Vagina (tissue), 2 donors: Measurements from ENCODE around the gene MGLL. TPM values are rescaled to one million over a fixed set of nuclear protein-coding genes. Genes with fewer than 3 reads are reported as not detected.

Experiments used
- DNase-seq, 2 donors: peaks; one replicate each; pipeline ENCODE4 v3.0.0-alpha.2; 2017; ENCODE audit errors: extremely low spot score in 2 of 2
- H3K27ac ChIP-seq: fragments of 200-600 bp; sonication (generic); one replicate; pipeline ENCODE4 v1.5.1; 2019
- H3K27me3 ChIP-seq: fragments of 200-600 bp; sonication (generic); one replicate; pipeline ENCODE4 v1.5.1; 2019
- H3K36me3 ChIP-seq, 2 donors: fragments of 200-600 bp; sonication (generic); one replicate each; pipeline ENCODE4 v1.5.1; 2017 to 2019
- H3K4me1 ChIP-seq: fragments of 200-600 bp; sonication (generic); one replicate; pipeline ENCODE4 v1.5.1; 2019
- H3K4me3 ChIP-seq, 2 donors: fragments of 200-600 bp; sonication (generic); 1 replicate in 1 of 2; 2 replicates in 1 of 2; pipeline ENCODE4 v1.5.1; 2016 to 2019
- H3K9me3 ChIP-seq: fragments of 200-600 bp; sonication (generic); one replicate; pipeline ENCODE4 v1.5.1; 2019
- CTCF ChIP-seq, 3 experiments: fragments of 450-650 bp in 2 of 3; fragments of 200-600 bp in 1 of 3; sonication (generic) in 1 of 3; IDR thresholded peaks; one replicate each; pipeline ENCODE4 v1.5.1; 2017 to 2019; ENCODE audit warnings: antibody characterized with exemption in 3 of 3, mild to moderate bottlenecking in 2 of 3, moderate library complexity in 2 of 3
- POLR2A ChIP-seq, 2 donors: fragments of 450-650 bp; IDR thresholded peaks; one replicate each; pipeline ENCODE4 v1.6.1; 2017; ENCODE audit warnings: antibody characterized with exemption in 2 of 2, mild to moderate bottlenecking in 2 of 2, moderate library complexity in 2 of 2
- POLR2AphosphoS5 ChIP-seq, 2 donors: sonication (generic); formaldehyde crosslinking; IDR thresholded peaks; one replicate each; pipeline ENCODE4 v1.9.0; 2017; ENCODE audit warnings: antibody characterized with exemption in 2 of 2, mild to moderate bottlenecking in 2 of 2, low read depth in 1 of 2; ENCODE audit not compliant: insufficient read depth in 1 of 2
- intact Hi-C: fragments of 100-400 bp; cut with DNase I; formaldehyde crosslinking; loops from one replicate; pipeline ENCODE4 v1.15.1; 2023
- total RNA-seq: library from RNA; depleted of rRNA; stranded (reverse); fragments of >200 nt; gene quantifications from one replicate; pipeline ENCODE4 v1.2.3, GENCODE V29; 2016

The MGLL gene
- total RNA-seq, 1 donor from 2014 or later: 35.6 TPM

DNA sequence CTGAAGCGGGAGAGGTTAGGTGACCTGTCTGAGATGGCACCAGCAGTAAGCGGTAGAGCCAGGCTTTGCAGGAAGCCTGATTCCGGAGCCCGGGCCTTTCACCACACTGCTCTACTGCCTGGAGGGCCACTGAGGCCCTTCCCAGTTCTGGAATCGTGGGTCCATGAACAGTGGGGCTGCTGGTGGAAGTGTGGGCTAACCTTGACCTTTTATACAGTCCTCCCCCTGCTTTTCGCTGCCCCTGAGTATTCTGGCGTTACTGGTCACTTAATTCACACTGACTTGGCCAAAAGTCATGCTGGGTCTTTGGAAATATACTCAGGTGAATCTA is 152.1 kb downstream of the MGLL start:
- no peak for DNase-seq
- intact Hi-C loops: no loop called here

DNA sequence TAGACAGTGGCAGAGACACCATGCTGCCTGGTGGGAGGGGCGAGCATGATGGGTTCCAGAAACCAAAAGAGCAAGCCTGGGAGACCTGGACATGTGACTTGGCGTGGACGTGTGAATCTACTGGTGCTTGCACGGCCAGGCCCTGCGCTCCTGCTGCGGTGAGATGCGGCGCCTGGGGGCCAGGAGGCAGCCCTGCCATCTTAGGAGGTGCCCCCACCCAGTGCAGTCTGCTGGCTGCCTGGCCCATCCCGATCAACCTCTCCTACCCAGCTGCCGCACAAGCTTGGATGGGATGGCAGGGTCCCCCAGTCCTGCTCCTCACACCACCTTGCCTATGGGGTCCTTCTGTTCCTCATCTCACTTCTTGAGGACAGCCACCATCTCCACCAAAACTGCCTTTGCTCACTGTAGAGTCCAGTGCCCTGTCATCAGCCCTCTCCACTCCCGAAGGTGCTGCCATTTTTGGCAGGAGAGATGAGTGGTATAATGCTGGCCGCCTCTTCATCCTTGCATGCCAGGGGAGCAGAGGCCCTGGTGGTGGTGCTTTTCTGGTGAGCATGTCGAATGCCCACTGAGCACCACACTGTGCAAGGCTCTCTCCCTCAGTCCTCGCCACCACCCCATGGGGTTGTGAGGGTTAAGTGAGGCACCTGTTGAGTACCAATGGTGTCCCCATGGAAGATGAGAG is 152.6 kb downstream of the MGLL start:
- H3K27ac ChIP-seq: no peak overlapping the region
- no peaks in the 10 kb centered on the region for H3K27me3 ChIP-seq
- H3K4me3 ChIP-seq: no peak overlapping the region
- intact Hi-C loops: no loop called here
- peaks cover 28% of the 10 kb centered on the region for H3K4me1 ChIP-seq
- H3K9me3 ChIP-seq: no peaks in the 10 kb centered on the region
- TF ChIP-seq POLR2A (IDR thresholded peaks at IDR 0.05) (no peak), CTCF (IDR thresholded peaks at IDR 0.05) (no peak), POLR2AphosphoS5 (IDR thresholded peaks at IDR 0.05; ENCODE audit: insufficient read depth in 1 of 2, low read depth in 1 of 2) (no peak)
- no peaks in the 10 kb centered on the region for H3K36me3 ChIP-seq
- DNase-seq: no peak

More for the DNA sequence above, 152.1 kb downstream of the MGLL start:
- Histone ChIP-seq H3K4me1 (peaks cover 31% of the 10 kb centered on the region), H3K27ac (no peak overlapping the region), H3K36me3 (no peaks in the 10 kb centered on the region), H3K27me3 (no peaks in the 10 kb centered on the region), H3K4me3 (no peak overlapping the region), H3K9me3 (no peaks in the 10 kb centered on the region)
- TF ChIP-seq POLR2A (IDR thresholded peaks at IDR 0.05): no peak
- no peak for TF ChIP-seq CTCF (IDR thresholded peaks at IDR 0.05)
- TF ChIP-seq POLR2AphosphoS5 (IDR thresholded peaks at IDR 0.05; ENCODE audit: insufficient read depth in 1 of 2, low read depth in 1 of 2): no peak

DNA sequence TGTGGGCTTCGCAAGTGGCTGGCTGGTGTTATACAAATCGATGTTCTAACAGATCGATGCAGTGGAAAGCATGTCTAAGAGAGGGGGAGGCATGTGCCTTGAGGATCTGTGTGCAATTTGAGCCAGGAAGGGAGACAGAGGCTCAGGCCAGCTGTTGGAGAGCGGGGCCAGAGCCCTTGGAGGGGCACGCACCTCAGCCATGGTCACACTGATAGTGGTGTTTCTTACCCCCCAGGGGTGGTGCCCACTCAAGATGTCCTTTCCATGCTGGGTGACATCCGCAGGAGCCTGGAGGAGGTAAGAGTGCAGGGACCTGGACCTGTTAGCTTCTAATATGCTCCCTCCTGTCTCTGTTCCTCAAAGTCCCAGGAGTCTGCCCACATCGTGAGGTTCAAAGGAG is 153.4 kb downstream of the MGLL start:
- intact Hi-C loops: no loop called here
- TF ChIP-seq CTCF (IDR thresholded peaks at IDR 0.05): no peak
- TF ChIP-seq POLR2A (IDR thresholded peaks at IDR 0.05): no peak
- TF ChIP-seq POLR2AphosphoS5 (IDR thresholded peaks at IDR 0.05; ENCODE audit: insufficient read depth in 1 of 2, low read depth in 1 of 2): no peak
- Histone ChIP-seq H3K4me1 (peaks cover 20% of the 10 kb centered on the region), H3K27ac (no peak overlapping the region), H3K27me3 (no peaks in the 10 kb centered on the region), H3K36me3 (no peaks in the 10 kb centered on the region), H3K9me3 (no peaks in the 10 kb centered on the region), H3K4me3 (no peak overlapping the region)
- no peak for DNase-seq

- Histone ChIP-seq H3K36me3 (no peaks in the 10 kb centered on the region), H3K27ac (no peak overlapping the region), H3K27me3 (no peaks in the 10 kb centered on the region), H3K4me1 (peaks cover 11% of the 10 kb centered on the region), H3K9me3 (no peaks in the 10 kb centered on the region), H3K4me3 (no peak overlapping the region)
- DNase-seq: peak in 1 of 2 donors; percentile 74
- intact Hi-C loops: no loop called here
- TF ChIP-seq POLR2AphosphoS5 (IDR thresholded peaks at IDR 0.05; ENCODE audit: insufficient read depth in 1 of 2, low read depth in 1 of 2) (no peak), CTCF (IDR thresholded peaks at IDR 0.05) (no peak), POLR2A (IDR thresholded peaks at IDR 0.05) (no peak)
Measured at GRCh38 chr3:127667119-127667681, 155.1 kb downstream of the MGLL start.

DNA sequence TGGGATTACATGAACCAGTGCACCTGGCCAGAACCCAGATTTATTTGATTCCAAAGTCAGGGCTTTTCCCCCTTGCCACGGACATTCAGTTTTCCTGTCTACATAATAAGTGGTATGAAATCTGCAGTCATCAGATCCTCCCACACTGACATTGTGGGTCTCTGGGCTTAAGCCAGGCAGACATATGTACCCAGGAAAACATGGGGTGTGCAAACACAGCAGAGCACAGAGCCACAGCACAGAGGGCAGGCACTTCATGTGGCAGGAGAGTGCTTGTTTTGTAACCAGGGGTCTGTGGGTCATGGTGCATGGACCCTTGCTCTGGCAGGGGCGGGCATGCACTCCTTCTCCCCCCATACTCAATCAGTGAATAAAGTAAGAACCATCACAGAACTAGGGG is 155.6 kb downstream of the MGLL start:
- intact Hi-C loops: no loop called here
- Histone ChIP-seq H3K27me3 (no peaks in the 10 kb centered on the region), H3K9me3 (no peaks in the 10 kb centered on the region), H3K36me3 (no peaks in the 10 kb centered on the region), H3K27ac (no peak overlapping the region), H3K4me1 (peaks cover 6% of the 10 kb centered on the region), H3K4me3 (no peak overlapping the region)
- TF ChIP-seq POLR2AphosphoS5 (IDR thresholded peaks at IDR 0.05; ENCODE audit: insufficient read depth in 1 of 2, low read depth in 1 of 2) (no peak), POLR2A (IDR thresholded peaks at IDR 0.05) (no peak), CTCF (IDR thresholded peaks at IDR 0.05) (no peak)
- DNase-seq: peak in 1 of 2 donors; percentile 6
